Hepatocyte (in vitro differentiated cells): Measurements from ENCODE around the gene TP63. TPM values are rescaled to one million over a fixed set of nuclear protein-coding genes. Genes with fewer than 3 reads are reported as not detected.

Experiments used
- DNase-seq: peaks from one replicate; pipeline ENCODE4 v3.0.0-alpha.2; 2016; ENCODE audit warnings: low spot score
- H2AFZ ChIP-seq: fragments of 200-600 bp; sonication (generic); 2 replicates; pipeline ENCODE4 v1.6.0; 2016; ENCODE audit warnings: antibody characterized with exemption, mild to moderate bottlenecking
- H3K27ac ChIP-seq: fragments of 200-600 bp; sonication (generic); 2 replicates; pipeline ENCODE4 v1.5.1; 2016; ENCODE audit warnings: mild to moderate bottlenecking
- H3K27me3 ChIP-seq: fragments of 200-600 bp; sonication (generic); 2 replicates; pipeline ENCODE4 v1.6.1; 2016
- H3K36me3 ChIP-seq: fragments of 200-600 bp; sonication (generic); replicated peaks from 2 replicates; pipeline ENCODE4 v1.5.1; 2016; ENCODE audit warnings: low read depth; ENCODE audit not compliant: insufficient read depth
- H3K4me1 ChIP-seq: fragments of 200-600 bp; sonication (generic); 2 replicates; pipeline ENCODE4 v1.5.1; 2016; ENCODE audit warnings: mild to moderate bottlenecking, moderate library complexity; ENCODE audit not compliant: insufficient read depth
- H3K4me2 ChIP-seq: fragments of 200-600 bp; sonication (generic); 2 replicates; pipeline ENCODE4 v1.6.0; 2016
- H3K4me3 ChIP-seq: fragments of 200-600 bp; sonication (generic); 2 replicates; pipeline ENCODE4 v1.5.1; 2016; ENCODE audit warnings: mild to moderate bottlenecking
- H3K79me2 ChIP-seq: fragments of 200-600 bp; sonication (generic); 2 replicates; pipeline ENCODE4 v1.6.0; 2017; ENCODE audit warnings: mild to moderate bottlenecking
- H3K9me2 ChIP-seq: fragments of 200-600 bp; sonication (generic); replicated peaks from 2 replicates; pipeline ENCODE4 v1.6.0; 2017; ENCODE audit warnings: mild to moderate bottlenecking; ENCODE audit not compliant: insufficient read depth
- H3K9me3 ChIP-seq: fragments of 200-600 bp; sonication (generic); 2 replicates; pipeline ENCODE4 v1.5.1; 2016; ENCODE audit warnings: low read depth, mild to moderate bottlenecking
- H4K20me1 ChIP-seq: fragments of 200-600 bp; sonication (generic); 2 replicates; pipeline ENCODE4 v1.6.0; 2016; ENCODE audit warnings: mild to moderate bottlenecking; ENCODE audit not compliant: insufficient read depth, poor library complexity, severe bottlenecking
- EZH2 ChIP-seq: fragments of 200-600 bp; sonication (generic); IDR thresholded peaks from 2 replicates; pipeline ENCODE4 v1.6.1; 2016; ENCODE audit warnings: antibody characterized with exemption, mild to moderate bottlenecking, borderline replicate concordance
- EZH2phosphoT487 ChIP-seq: fragments of 200-600 bp; sonication (generic); IDR thresholded peaks from one replicate; pipeline ENCODE4 v1.6.1; 2018; ENCODE audit warnings: antibody characterized with exemption, mild to moderate bottlenecking, low read depth, moderate library complexity; ENCODE audit not compliant: unreplicated experiment, severe bottlenecking
- WGBS: methylation state at CpG from one replicate; pipeline ENCODE4 v1.1.6; 2016; ENCODE audit warnings: low lambda C conversion rate; ENCODE audit errors: missing lambda C conversion rate; 5-methylcytosine and 5-hydroxymethylcytosine counted together
- polyA plus RNA-seq: library from polyadenylated mRNA; unstranded; fragments of >200 nt; fragmentation: Nextera tagmentation; extraction: Ambion mirVana; gene quantifications from 2 replicates; pipeline ENCODE4 v1.2.1, GENCODE V29; 2016
- total RNA-seq: library from RNA; depleted of rRNA; stranded (reverse); fragments of >200 nt; gene quantifications from 2 replicates; pipeline ENCODE4 v1.2.3, GENCODE V29; 2014
- TF ChIP-seq, protein P1 (sequence below): fragments of 200-600 bp; sonication (generic); IDR thresholded peaks from 2 replicates; pipeline ENCODE4 v1.5.1; 2016; ENCODE audit warnings: antibody characterized with exemption, mild to moderate bottlenecking; ENCODE audit not compliant: poor library complexity

Gene TP63
- total and polyA plus RNA-seq, 2 experiments from 2014 or later = 1.9 to 2.4 TPM

DNA sequence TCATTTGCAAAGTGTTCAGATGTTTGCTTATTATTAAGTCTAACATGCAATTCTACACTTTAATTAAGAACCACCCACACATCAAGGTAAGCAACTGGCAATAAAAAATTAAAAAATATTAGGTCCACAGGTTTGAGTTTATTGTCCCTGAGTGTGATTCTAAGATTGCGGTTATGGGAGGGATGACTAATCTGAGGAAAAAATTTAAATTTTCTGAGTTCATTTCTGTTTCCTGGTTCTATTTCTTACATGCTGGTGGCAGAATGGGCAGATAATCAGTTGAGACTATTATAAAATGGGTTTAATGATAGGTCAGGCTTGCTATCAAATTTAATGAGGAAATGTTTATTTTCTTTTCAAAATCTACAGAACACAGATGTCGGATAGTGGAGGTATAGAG, 105.9 kb downstream of the TP63 start:
- DNase-seq = no peak
- Histone ChIP-seq H3K4me2 (no peak overlapping the region), H3K4me3 (no peak overlapping the region), H3K4me1 (no peaks in the 10 kb centered on the region), H3K27ac (no peak overlapping the region), H2AFZ (no peak overlapping the region), H3K27me3 (no peaks in the 10 kb centered on the region), H3K9me3 (no peaks in the 10 kb centered on the region), H3K9me2 (no peaks in the 10 kb centered on the region), H3K79me2 (no peaks in the 10 kb centered on the region), H4K20me1 (no peaks in the 10 kb centered on the region), H3K36me3 (no peaks in the 10 kb centered on the region)
- TF ChIP-seq EZH2 (no peak), EZH2phosphoT487 (no peak)
- TF ChIP-seq, protein P1, sequence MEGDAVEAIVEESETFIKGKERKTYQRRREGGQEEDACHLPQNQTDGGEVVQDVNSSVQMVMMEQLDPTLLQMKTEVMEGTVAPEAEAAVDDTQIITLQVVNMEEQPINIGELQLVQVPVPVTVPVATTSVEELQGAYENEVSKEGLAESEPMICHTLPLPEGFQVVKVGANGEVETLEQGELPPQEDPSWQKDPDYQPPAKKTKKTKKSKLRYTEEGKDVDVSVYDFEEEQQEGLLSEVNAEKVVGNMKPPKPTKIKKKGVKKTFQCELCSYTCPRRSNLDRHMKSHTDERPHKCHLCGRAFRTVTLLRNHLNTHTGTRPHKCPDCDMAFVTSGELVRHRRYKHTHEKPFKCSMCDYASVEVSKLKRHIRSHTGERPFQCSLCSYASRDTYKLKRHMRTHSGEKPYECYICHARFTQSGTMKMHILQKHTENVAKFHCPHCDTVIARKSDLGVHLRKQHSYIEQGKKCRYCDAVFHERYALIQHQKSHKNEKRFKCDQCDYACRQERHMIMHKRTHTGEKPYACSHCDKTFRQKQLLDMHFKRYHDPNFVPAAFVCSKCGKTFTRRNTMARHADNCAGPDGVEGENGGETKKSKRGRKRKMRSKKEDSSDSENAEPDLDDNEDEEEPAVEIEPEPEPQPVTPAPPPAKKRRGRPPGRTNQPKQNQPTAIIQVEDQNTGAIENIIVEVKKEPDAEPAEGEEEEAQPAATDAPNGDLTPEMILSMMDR = no peak
- 84% methylated on average over 2 of the region's 2 CpGs for WGBS

DNA sequence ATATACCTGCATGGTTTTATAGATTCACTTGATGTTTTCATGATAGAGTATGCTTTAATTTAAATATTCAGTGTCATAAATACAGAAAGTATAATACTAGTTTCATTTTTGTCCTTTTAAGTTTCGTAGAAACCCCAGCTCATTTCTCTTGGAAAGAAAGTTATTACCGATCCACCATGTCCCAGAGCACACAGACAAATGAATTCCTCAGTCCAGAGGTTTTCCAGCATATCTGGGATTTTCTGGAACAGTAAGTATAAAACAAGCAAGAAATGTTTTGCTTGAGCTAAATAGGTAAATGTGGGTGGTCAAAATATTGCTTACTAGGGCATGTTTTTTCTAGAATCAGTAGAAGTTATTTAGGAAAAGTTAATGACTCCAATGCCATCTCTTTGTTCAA, 106.4 kb downstream of the TP63 start:
- Histone ChIP-seq H3K36me3 (no peaks in the 10 kb centered on the region), H3K4me2 (no peak overlapping the region), H3K9me3 (no peaks in the 10 kb centered on the region), H3K4me1 (no peaks in the 10 kb centered on the region), H4K20me1 (no peaks in the 10 kb centered on the region), H3K27ac (no peak overlapping the region), H3K27me3 (no peaks in the 10 kb centered on the region), H3K79me2 (no peaks in the 10 kb centered on the region), H2AFZ (no peak overlapping the region), H3K4me3 (no peak overlapping the region), H3K9me2 (no peaks in the 10 kb centered on the region)
- TF ChIP-seq, protein P1 = no peak
- TF ChIP-seq EZH2phosphoT487 = no peak
- no peak for TF ChIP-seq EZH2
- 95% methylated on average over 2 of the region's 2 CpGs for WGBS
- DNase-seq = no peak

DNA sequence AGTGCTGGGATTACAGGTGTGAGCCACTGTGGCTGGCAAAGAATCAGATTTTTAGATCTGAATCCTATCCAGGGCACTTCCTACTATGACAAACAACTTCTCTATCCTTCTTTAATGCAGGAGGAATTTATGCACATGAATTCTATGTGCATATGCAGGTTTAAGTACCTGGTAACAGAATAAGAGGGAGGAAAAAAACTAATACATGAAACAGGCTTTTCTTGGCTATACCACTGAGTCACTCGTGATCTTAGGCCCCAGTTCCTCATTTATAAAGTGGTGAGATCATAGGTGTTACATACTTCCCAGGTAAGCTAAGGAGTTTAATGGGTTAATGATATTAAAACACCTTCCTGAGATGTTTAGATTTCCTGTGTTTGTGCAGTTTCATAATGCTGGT, 108.2 kb downstream of the TP63 start:
- Histone ChIP-seq H3K4me3 (no peak overlapping the region), H3K9me2 (no peaks in the 10 kb centered on the region), H3K27me3 (no peaks in the 10 kb centered on the region), H3K79me2 (no peaks in the 10 kb centered on the region), H3K4me2 (no peak overlapping the region), H3K4me1 (no peaks in the 10 kb centered on the region), H2AFZ (no peak overlapping the region), H3K36me3 (no peaks in the 10 kb centered on the region), H3K27ac (no peak overlapping the region), H3K9me3 (no peaks in the 10 kb centered on the region), H4K20me1 (no peaks in the 10 kb centered on the region)
- DNase-seq = no peak
- TF ChIP-seq EZH2 = no peak
- TF ChIP-seq, protein P1 = no peak
- TF ChIP-seq EZH2phosphoT487 = no peak
- 82% methylated on average over 1 of the region's 1 CpG for WGBS

DNA sequence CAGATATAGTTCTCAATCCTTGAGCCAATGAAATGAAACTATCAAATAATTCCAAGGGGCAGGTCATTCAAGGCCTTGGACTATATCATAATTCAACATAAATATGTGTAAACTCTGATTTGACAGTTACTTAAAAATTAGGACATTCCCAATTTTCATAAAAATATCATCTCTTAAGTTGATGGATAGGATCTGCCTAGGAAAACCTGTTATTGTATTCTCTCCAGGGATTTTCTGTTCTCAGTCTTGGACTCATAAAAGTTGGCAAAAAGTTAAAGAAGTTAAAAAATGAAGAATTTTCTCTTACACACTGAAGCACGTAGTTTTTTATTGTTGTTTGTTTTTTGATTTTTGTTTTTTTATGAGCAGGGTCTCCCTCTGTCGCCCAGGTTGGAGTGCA, 109.0 kb downstream of the TP63 start:
- no peak for DNase-seq
- no peaks in the 10 kb centered on the region for H3K27me3 ChIP-seq
- no peaks in the 10 kb centered on the region for H3K4me1 ChIP-seq
- no peaks in the 10 kb centered on the region for H3K9me2 ChIP-seq
- TF ChIP-seq, protein P1 = no peak
- TF ChIP-seq EZH2phosphoT487 (no peak), EZH2 (no peak)
- no peaks in the 10 kb centered on the region for H4K20me1 ChIP-seq
- no peak overlapping the region for H3K4me2 ChIP-seq
- no peaks in the 10 kb centered on the region for H3K79me2 ChIP-seq
- WGBS = 98% methylated on average over 2 of the region's 2 CpGs
- H3K9me3 ChIP-seq = no peaks in the 10 kb centered on the region
- H3K4me3 ChIP-seq = no peak overlapping the region
- no peak overlapping the region for H2AFZ ChIP-seq
- no peak overlapping the region for H3K27ac ChIP-seq
- no peaks in the 10 kb centered on the region for H3K36me3 ChIP-seq
